Left ventricle myocardium superior (tissue), 1 donor: ENCODE data around the gene NR3C2. TPM values are rescaled to one million over a fixed set of nuclear protein-coding genes. Genes with fewer than 3 reads are reported as not detected.
"Not testable (repeated sequence)": the region's sequence is repeated elsewhere in the genome, so short reads cannot be mapped to it uniquely, and the experiment has no call there.

ENCODE experiments used
- ATAC-seq: fragments of 200-7000 bp; cut with Tn5 transposase; one replicate; pipeline ENCODE4 v1.9.1; 2020; ENCODE audit warnings: mild to moderate bottlenecking, moderate library complexity
- DNase-seq: peaks from one replicate; pipeline ENCODE4 v3.0.0-alpha.2; 2020
- intact Hi-C: fragments of 100-400 bp; cut with micrococcal nuclease; formaldehyde crosslinking; loops from one replicate; pipeline ENCODE4 v1.11.0; 2022
- total RNA-seq: library from RNA; stranded (reverse); fragmentation: NEBNext Ultra II Directional; extraction: Animal tissue kit (Norgen Biotek cat#: 25700); gene quantifications from one replicate; pipeline ENCODE4 v1.2.1, GENCODE V29; 2021
- donor health status: DM: no; HTN: yes; CAD: no; lungs with severe emphysema.

The NR3C2 gene
- total RNA-seq, 1 donor from 2014 or later = 22.6 TPM

GRCh38 chr4:148159793-148160192 is 282.4 kb downstream of the NR3C2 start:
- intact Hi-C loops = no loop called here
- DNase-seq (no peak), ATAC-seq (no peak)

GRCh38 chr4:148154769-148155168 is 287.4 kb downstream of the NR3C2 start:
- intact Hi-C loops = no loop called here
- no peak for DNase-seq
- ATAC-seq = no peak

GRCh38 chr4:148152868-148153625 is 289.2 kb downstream of the NR3C2 start:
- DNase-seq = no peak
- no peak for ATAC-seq
- intact Hi-C loops = no loop called here

- intact Hi-C loops = no loop called here
- ATAC-seq = no peak
These were observed 290.4 kb downstream of the NR3C2 start for GRCh38 chr4:148151806-148152205.

GRCh38 chr4:148145475-148145874 is 296.7 kb downstream of the NR3C2 start:
- ATAC-seq = no peak

More at GRCh38 chr4:148151806-148152205, 290.4 kb downstream of the NR3C2 start:
- no peak for DNase-seq

GRCh38 chr4:148143174-148143573 is 299.0 kb downstream of the NR3C2 start:
- DNase-seq (no peak), ATAC-seq (no peak)
- intact Hi-C loops = no loop called here

More at GRCh38 chr4:148145475-148145874, 296.7 kb downstream of the NR3C2 start:
- intact Hi-C loops = no loop called here
- no peak for DNase-seq

GRCh38 chr4:148141501-148141900 is 300.7 kb downstream of the NR3C2 start:
- intact Hi-C loops = no loop called here
- no peak for DNase-seq
- ATAC-seq = no peak

- ATAC-seq (no peak), DNase-seq (no peak)
- intact Hi-C loops = no loop called here
These were observed 315.4 kb downstream of the NR3C2 start for GRCh38 chr4:148126825-148127224.

GRCh38 chr4:148124512-148124911 is 317.7 kb downstream of the NR3C2 start:
- intact Hi-C loops = no loop called here
- no peak for ATAC-seq
- no peak for DNase-seq

GRCh38 chr4:148123161-148123560 is 319.1 kb downstream of the NR3C2 start:
- DNase-seq, ATAC-seq, intact Hi-C loops: not testable (repeated sequence)

GRCh38 chr4:148120216-148120615 is 322.0 kb downstream of the NR3C2 start:
- DNase-seq = no peak
- ATAC-seq = no peak
- intact Hi-C loops = no loop called here

GRCh38 chr4:148118633-148119032 is 323.6 kb downstream of the NR3C2 start:
- ATAC-seq = no peak
- DNase-seq = no peak
- intact Hi-C loops = no loop called here

- ATAC-seq (no peak), DNase-seq (no peak)
- intact Hi-C loops = no loop called here
These were observed 324.0 kb downstream of the NR3C2 start for GRCh38 chr4:148118179-148118578.

GRCh38 chr4:148116969-148117368 is 325.2 kb downstream of the NR3C2 start:
- intact Hi-C loops = no loop called here
- ATAC-seq (no peak), DNase-seq (no peak)

- DNase-seq (no peak), ATAC-seq (no peak)
- intact Hi-C loops = no loop called here
These were observed 325.9 kb downstream of the NR3C2 start for GRCh38 chr4:148116264-148116663.

- ATAC-seq = no peak
- no peak for DNase-seq
- intact Hi-C loops = no loop called here
These were observed 327.8 kb downstream of the NR3C2 start for GRCh38 chr4:148114436-148114835.

GRCh38 chr4:148112231-148112982 is 329.8 kb downstream of the NR3C2 start:
- ATAC-seq = no peak
- no peak for DNase-seq
- intact Hi-C loops = no loop called here

- DNase-seq = no peak
- intact Hi-C loops = no loop called here
- ATAC-seq = no peak
These were observed 332.0 kb downstream of the NR3C2 start for GRCh38 chr4:148110169-148110568.

GRCh38 chr4:148109216-148109615 is 333.0 kb downstream of the NR3C2 start:
- DNase-seq (no peak), ATAC-seq (no peak)
- intact Hi-C loops = no loop called here

GRCh38 chr4:148108766-148109165 is 333.4 kb downstream of the NR3C2 start:
- DNase-seq (no peak), ATAC-seq (no peak)
- intact Hi-C loops = no loop called here
